Pancreas (tissue), 10 donors: ENCODE results near the gene RHOXF1. TPM values are rescaled to one million over a fixed set of nuclear protein-coding genes. Genes with fewer than 3 reads are reported as not detected.
"Not testable (repeated sequence)": the region's sequence is repeated elsewhere in the genome, so short reads cannot be mapped to it uniquely, and the experiment has no call there.

Source experiments
- ATAC-seq, 4 donors: fragments of 200-7000 bp; cut with Tn5 transposase; one replicate each; pipeline versions ENCODE4 v1.8.0 to v1.9.1; 2020; ENCODE audit warnings: mild to moderate bottlenecking in 4 of 4, moderate library complexity in 4 of 4
- DNase-seq, 6 donors: peaks; one replicate each; pipeline ENCODE4 v3.0.0-alpha.2; 2020
- FAIRE-seq: peaks from 2 replicates; lab custom pipeline; 2012; peaks lifted over from hg19 to GRCh38; lab: Jason Lieb, UNC
- H3K27ac ChIP-seq, 4 donors: fragments of 200-600 bp; sonication (generic); 1 replicate in 3 of 4; 2 replicates in 1 of 4; pipeline versions ENCODE4 v1.5.0 to v1.8.0; 2020
- H3K27me3 ChIP-seq, 4 donors: fragments of 200-600 bp; one replicate each; pipeline ENCODE4 v1.8.0; 2021
- H3K36me3 ChIP-seq, 3 donors: fragments of 200-600 bp; sonication (generic) in 1 of 3; one replicate each; pipeline versions ENCODE4 v1.5.0 to v1.8.0; 2020 to 2021
- H3K4me1 ChIP-seq, 3 donors: fragments of 200-600 bp; one replicate each; pipeline ENCODE4 v1.8.0; 2021
- H3K4me3 ChIP-seq, 4 donors: fragments of 200-600 bp; sonication (generic) in 2 of 4; one replicate each; pipeline versions ENCODE4 v1.5.0 to v1.8.0; 2020 to 2021
- H3K9me3 ChIP-seq, 4 donors: fragments of 200-600 bp; one replicate each; pipeline ENCODE4 v1.8.0; 2021
- WGBS, 2 donors: extraction: QIAGEN DNeasy Blood & Tissue Kit; methylation state at CpG; one replicate each; pipeline ENCODE4 v1.1.7; 2013; 5-methylcytosine and 5-hydroxymethylcytosine counted together
- intact Hi-C, 3 donors: fragments of 100-400 bp; cut with DNase I; formaldehyde crosslinking; loops; one replicate each; pipeline versions ENCODE4 v1.11.1 to v1.14.2; 2022
- polyA plus RNA-seq, 2 donors: library from polyadenylated mRNA; stranded (reverse); fragments of 200-250 nt; gene quantifications; one replicate each; pipeline ENCODE4 v1.2.3, GENCODE V29; 2013
- total RNA-seq, 6 donors: library from RNA; stranded (reverse); fragmentation: NEBNext Ultra II Directional in 4 of 6; extraction: Animal tissue kit (Norgen Biotek cat#: 25700) in 4 of 6; gene quantifications; one replicate each; pipeline versions ENCODE4 v1.2.1 to v1.2.4, GENCODE V29; 2021 to 2023
- TF ChIP-seq, protein P1 (sequence below), 4 donors: fragments of 200-600 bp; sonication (generic) in 3 of 4; IDR thresholded peaks; one replicate each; pipeline versions ENCODE4 v1.5.0 to v1.8.0; 2021; ENCODE audit warnings: antibody characterized with exemption in 4 of 4
- donor health status: healthy with polysubstance abuse.
- donor health status: DM: no; HTN: no; CAD: no; lungs with moderate emphysema.
- donor health status: DM: no; HTN: no; CAD: no.
- donor health status: control.
- donor health status: control.
- donor health status: Bipolar disorder and iron deficiency.
- donor health status: DM: yes; HTN: yes; CAD: no.
- donor health status: DM: no; HTN: no; CAD: no.
- donor health status: DM: no; HTN: no; CAD: no.
- donor health status: DM: yes; HTN: yes; CAD: no.

RHOXF1 gene
- total and polyA plus RNA-seq, 8 donors = 0.28 to 1.0 (median 0.61) TPM; not detected in 5

- FAIRE-seq (no peak), DNase-seq (no peak), ATAC-seq (no peak)
- H3K9me3 ChIP-seq = no peaks in the 10 kb centered on the region
- H3K4me1 ChIP-seq = no peaks in the 10 kb centered on the region
- H3K4me3 ChIP-seq = no peak overlapping the region
- H3K36me3 ChIP-seq = no peaks in the 10 kb centered on the region
- TF ChIP-seq, protein P1, sequence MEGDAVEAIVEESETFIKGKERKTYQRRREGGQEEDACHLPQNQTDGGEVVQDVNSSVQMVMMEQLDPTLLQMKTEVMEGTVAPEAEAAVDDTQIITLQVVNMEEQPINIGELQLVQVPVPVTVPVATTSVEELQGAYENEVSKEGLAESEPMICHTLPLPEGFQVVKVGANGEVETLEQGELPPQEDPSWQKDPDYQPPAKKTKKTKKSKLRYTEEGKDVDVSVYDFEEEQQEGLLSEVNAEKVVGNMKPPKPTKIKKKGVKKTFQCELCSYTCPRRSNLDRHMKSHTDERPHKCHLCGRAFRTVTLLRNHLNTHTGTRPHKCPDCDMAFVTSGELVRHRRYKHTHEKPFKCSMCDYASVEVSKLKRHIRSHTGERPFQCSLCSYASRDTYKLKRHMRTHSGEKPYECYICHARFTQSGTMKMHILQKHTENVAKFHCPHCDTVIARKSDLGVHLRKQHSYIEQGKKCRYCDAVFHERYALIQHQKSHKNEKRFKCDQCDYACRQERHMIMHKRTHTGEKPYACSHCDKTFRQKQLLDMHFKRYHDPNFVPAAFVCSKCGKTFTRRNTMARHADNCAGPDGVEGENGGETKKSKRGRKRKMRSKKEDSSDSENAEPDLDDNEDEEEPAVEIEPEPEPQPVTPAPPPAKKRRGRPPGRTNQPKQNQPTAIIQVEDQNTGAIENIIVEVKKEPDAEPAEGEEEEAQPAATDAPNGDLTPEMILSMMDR (IDR thresholded peaks at IDR 0.05) = no peak
- no peak overlapping the region for H3K27ac ChIP-seq
- intact Hi-C loops = no loop called here
- no peaks in the 10 kb centered on the region for H3K27me3 ChIP-seq
Observed at GRCh38 chrX:120111611-120112010, 4.1 kb downstream of the RHOXF1 start.

- no peaks in the 10 kb centered on the region for H3K36me3 ChIP-seq
- H3K27me3 ChIP-seq = no peaks in the 10 kb centered on the region
- FAIRE-seq (no peak), ATAC-seq (no peak), DNase-seq (no peak)
- no peak overlapping the region for H3K27ac ChIP-seq
- intact Hi-C loops = loop anchor here in 1 of 3 donors (10.0 kb wide), 1 partner anchor 105 kb away; no protein-coding TSS in a partner anchor
- TF ChIP-seq, protein P1 (IDR thresholded peaks at IDR 0.05) = no peak
- H3K4me1 ChIP-seq = no peaks in the 10 kb centered on the region
- no peaks in the 10 kb centered on the region for H3K9me3 ChIP-seq
- H3K4me3 ChIP-seq = no peak overlapping the region
- WGBS, 2 donors = 76 to 89% methylated on average over 1 of the region's 1 CpG
Observed at GRCh38 chrX:120109378-120109777, 6.3 kb downstream of the RHOXF1 start.

- not testable (repeated sequence) for ATAC-seq, H3K4me1 ChIP-seq, H3K27ac ChIP-seq, H3K36me3 ChIP-seq, DNase-seq, H3K27me3 ChIP-seq, FAIRE-seq, H3K4me3 ChIP-seq, H3K9me3 ChIP-seq
- intact Hi-C loops = loop anchor here in 1 of 3 donors (10.0 kb wide), 1 partner anchor 110 kb away; no protein-coding TSS in a partner anchor
- WGBS, 2 donors = 69 to 93% methylated on average over 2 of the region's 2 CpGs
Observed at GRCh38 chrX:120104707-120105106, 11.0 kb downstream of the RHOXF1 start.

DNA sequence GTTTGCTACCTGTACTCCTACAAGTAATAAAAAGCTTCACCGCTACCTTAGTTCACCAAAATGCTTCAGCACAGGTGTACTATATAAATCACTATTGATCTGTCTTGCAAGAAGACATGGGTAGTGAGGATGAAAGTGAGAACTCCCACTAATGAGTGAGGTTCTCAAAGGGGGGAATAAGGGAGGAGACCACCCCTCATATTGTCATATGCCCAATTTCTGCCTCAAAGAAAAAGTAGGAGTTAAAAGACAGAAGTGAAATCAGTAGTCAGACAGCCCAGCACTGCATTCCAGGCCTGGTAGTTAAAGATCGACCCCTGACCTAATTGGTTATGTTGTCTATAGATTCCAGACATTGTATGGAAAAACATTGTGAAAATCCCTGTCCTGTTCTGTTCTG is 14.7 kb downstream of the RHOXF1 start:
- not testable (repeated sequence) for H3K27ac ChIP-seq, ATAC-seq, H3K9me3 ChIP-seq, H3K4me1 ChIP-seq, FAIRE-seq, DNase-seq, H3K4me3 ChIP-seq, H3K36me3 ChIP-seq, H3K27me3 ChIP-seq
- intact Hi-C loops = loop anchor here in 1 of 3 donors (10.0 kb wide), 1 partner anchor 114 kb away; no protein-coding TSS in a partner anchor
- 73 to 79% methylated on average over 2 of the region's 2 CpGs for WGBS, 2 donors

DNA sequence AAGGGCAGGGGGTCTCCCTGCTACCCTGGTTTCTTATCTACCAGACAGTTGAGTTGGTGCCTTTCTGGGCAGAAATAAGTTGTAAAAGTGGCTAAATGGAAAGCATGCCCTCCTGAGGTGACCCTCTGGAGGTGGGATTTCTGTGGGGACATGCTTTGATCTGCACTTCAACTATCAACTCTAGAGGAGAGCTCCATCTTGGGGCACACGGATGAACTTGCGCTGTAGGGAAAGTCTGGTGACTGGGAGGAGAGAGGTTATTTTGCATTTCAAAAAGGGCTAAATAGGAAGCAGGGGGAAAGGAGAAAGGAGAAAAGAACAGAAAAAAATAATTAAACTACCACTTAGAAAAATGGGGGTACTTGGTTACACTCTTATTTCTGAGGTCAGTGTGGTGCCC is 25.5 kb downstream of the RHOXF1 start:
- ATAC-seq (no peak), DNase-seq (no peak), FAIRE-seq (no peak)
- Histone ChIP-seq H3K4me1 (no peaks in the 10 kb centered on the region), H3K27me3 (no peaks in the 10 kb centered on the region), H3K4me3 (no peak overlapping the region), H3K27ac (no peak overlapping the region), H3K36me3 (no peaks in the 10 kb centered on the region), H3K9me3 (no peaks in the 10 kb centered on the region)
- TF ChIP-seq, protein P1 (IDR thresholded peaks at IDR 0.05) = no peak
- 59 to 87% methylated on average over 2 of the region's 2 CpGs for WGBS, 2 donors
- intact Hi-C loops = loop anchor here in 1 of 3 donors (10.0 kb wide), 1 partner anchor 125 kb away; no protein-coding TSS in a partner anchor

DNA sequence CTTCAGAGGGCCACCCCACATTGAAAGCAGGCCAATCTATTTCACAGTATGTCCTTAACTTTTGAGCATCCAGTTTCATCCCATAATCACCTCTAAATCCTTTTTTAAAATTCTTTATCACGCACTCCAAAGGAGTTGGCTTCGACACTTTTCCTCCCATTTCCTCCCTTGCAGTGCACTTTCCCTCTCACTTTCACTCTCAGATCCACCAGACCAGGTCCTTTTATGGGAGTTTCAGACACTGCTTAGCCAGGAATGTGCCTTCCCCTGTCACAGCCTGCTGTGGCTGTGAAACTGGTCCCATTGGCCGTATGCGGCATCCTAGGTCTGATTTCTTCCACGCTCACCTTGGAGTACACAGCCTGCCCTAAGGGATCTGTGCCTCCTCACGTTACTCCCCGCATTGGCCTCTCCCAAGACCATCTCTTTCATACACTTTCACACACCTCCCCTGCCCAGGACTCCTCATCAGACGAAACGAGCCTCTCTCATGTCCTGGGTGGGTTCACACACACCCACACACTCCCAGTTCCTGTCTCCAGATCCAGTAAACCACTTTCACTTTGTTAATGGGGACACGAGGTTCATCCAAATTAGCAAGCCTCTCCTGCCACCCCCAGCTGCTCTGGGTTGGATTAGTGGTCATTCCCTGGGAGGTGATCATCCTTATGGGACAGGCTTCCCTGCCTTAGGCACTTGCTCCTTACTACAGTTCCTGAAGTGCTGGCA is 28.3 kb downstream of the RHOXF1 start:
- WGBS, 2 donors = 62 to 71% methylated on average over 10 of the region's 10 CpGs
- no peak for DNase-seq
- FAIRE-seq = no peak

GRCh38 chrX:120085553-120086185 is 30.0 kb downstream of the RHOXF1 start:
- intact Hi-C loops, H3K9me3 ChIP-seq, DNase-seq, H3K27ac ChIP-seq, H3K36me3 ChIP-seq, H3K27me3 ChIP-seq, H3K4me3 ChIP-seq, H3K4me1 ChIP-seq: not testable (repeated sequence)
- ATAC-seq (peak in 3 of 4 donors; percentile 55 to 79 (median 64)), FAIRE-seq (peak; percentile 78)
- no CpG with 5 or more reads among the region's 12 CpGs for WGBS, 2 donors

More for the DNA sequence above, 28.3 kb downstream of the RHOXF1 start:
- Histone ChIP-seq H3K4me1 (no peaks in the 10 kb centered on the region), H3K36me3 (no peaks in the 10 kb centered on the region), H3K4me3 (no peak overlapping the region), H3K27me3 (no peaks in the 10 kb centered on the region), H3K27ac (no peak overlapping the region), H3K9me3 (no peaks in the 10 kb centered on the region)
- TF ChIP-seq, protein P1 (IDR thresholded peaks at IDR 0.05) = no peak
- ATAC-seq = no peak
- intact Hi-C loops = no loop called here

DNA sequence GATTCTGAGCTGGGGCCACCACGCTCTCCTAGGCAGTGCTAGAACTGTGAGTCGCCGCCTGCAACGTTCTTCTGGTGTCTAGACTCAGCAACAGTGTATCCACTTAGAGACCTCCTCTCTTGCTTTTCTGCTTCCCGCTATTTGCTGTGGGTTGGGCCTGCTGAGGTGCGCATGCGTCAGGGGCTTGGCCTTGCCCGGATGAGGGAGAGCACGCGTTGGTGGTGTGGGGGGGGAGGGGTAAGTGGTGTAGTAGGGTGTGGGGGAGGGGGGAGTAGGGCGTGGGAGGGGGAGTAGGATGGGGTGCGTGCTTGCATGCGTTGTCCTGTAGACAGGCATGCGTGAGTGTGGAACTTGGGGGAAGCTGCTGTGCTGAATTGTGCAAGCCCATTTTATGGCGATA is 38.1 kb downstream of the RHOXF1 start, which contains the start of gene RHOXF2B:
RHOXF2B (minus strand) TSS at position 101 of the 400 bp plus-strand sequence. CDS start 138 bp downstream, outside the sequence.
- H3K9me3 ChIP-seq, intact Hi-C loops, H3K27me3 ChIP-seq, H3K4me1 ChIP-seq, DNase-seq, FAIRE-seq, H3K27ac ChIP-seq, ATAC-seq, H3K36me3 ChIP-seq, H3K4me3 ChIP-seq: not testable (repeated sequence)
- no CpG with 5 or more reads among the region's 15 CpGs for WGBS, 2 donors
